Caco-2 (cell line): ENCODE results near the gene LASP1NB.

Experiments used
- BruUV-seq: library from RNA; stranded (reverse); fragments of 400-500 nt; replicated peaks from 2 replicates; lab custom pipeline; 2021; lab: Mats Ljungman, UMichigan
- CTCF ChIA-PET: fragments of 300-600 bp; sonication (Branson Sonifier 250); formaldehyde crosslinking; loops from one replicate; lab custom pipeline; 2022; ENCODE audit warnings: antibody characterized with exemption; lab: Charles Lee
- POLR2A ChIA-PET: fragments of 300-600 bp; sonication (Branson Sonifier 250); formaldehyde crosslinking; loops from one replicate; lab custom pipeline; 2022; ENCODE audit warnings: antibody characterized with exemption; lab: Charles Lee
- DNase-seq, 2 experiments: peaks; one replicate each; pipeline versions ENCODE4 v3.0.0 to v3.0.0-alpha.2; 2020 to 2022
- H3K27me3 ChIP-seq: replicated peaks from 2 replicates; pipeline ENCODE4 v1.6.0; 2011; ENCODE audit warnings: low read length; ENCODE audit not compliant: control insufficient read depth, insufficient read depth
- H3K36me3 ChIP-seq: 2 replicates; pipeline ENCODE4 v1.5.1; 2011; ENCODE audit warnings: low read length; ENCODE audit not compliant: control insufficient read depth, insufficient read depth
- H3K4me1 ChIP-seq: fragments of 250-450 bp; sonication (Bioruptor Pico); 2 replicates; pipeline ENCODE4 v1.5.1; 2020; ENCODE audit warnings: mild to moderate bottlenecking
- H3K4me3 ChIP-seq: 2 replicates; pipeline ENCODE4 v1.5.1; 2011; ENCODE audit warnings: low read depth, mild to moderate bottlenecking, control low read depth, low read length
- H3K9me3 ChIP-seq: fragments of 250-450 bp; sonication (Bioruptor Pico); 2 replicates; pipeline ENCODE4 v1.5.1; 2020; ENCODE audit warnings: mild to moderate bottlenecking, moderate library complexity
- H3K27ac Mint-ChIP-seq: one replicate; pipeline ENCODE4 v1.8.0; 2022; ENCODE audit warnings: mixed read lengths; ENCODE audit not compliant: unreplicated experiment
- H3K27me3 Mint-ChIP-seq: one replicate; pipeline ENCODE4 v1.8.0; 2022; ENCODE audit warnings: mixed read lengths; ENCODE audit not compliant: insufficient read depth, unreplicated experiment
- H3K36me3 Mint-ChIP-seq: one replicate; pipeline ENCODE4 v1.8.0; 2022; ENCODE audit warnings: mild to moderate bottlenecking, mixed read lengths; ENCODE audit not compliant: insufficient read depth, unreplicated experiment
- H3K4me1 Mint-ChIP-seq: one replicate; pipeline ENCODE4 v1.8.0; 2022; ENCODE audit warnings: low read depth, mixed read lengths; ENCODE audit not compliant: unreplicated experiment
- H3K4me3 Mint-ChIP-seq: one replicate; pipeline ENCODE4 v1.8.0; 2022; ENCODE audit warnings: mild to moderate bottlenecking, moderate library complexity, mixed read lengths; ENCODE audit not compliant: unreplicated experiment
- H3K9me3 Mint-ChIP-seq: one replicate; pipeline ENCODE4 v1.8.0; 2022; ENCODE audit warnings: mixed read lengths; ENCODE audit not compliant: unreplicated experiment
- CTCF ChIP-seq, 2 experiments: fragments of 200-600 bp in 1 of 2; IDR thresholded peaks; 1 replicate in 1 of 2; 2 replicates in 1 of 2; pipeline versions ENCODE4 v1.5.1 to v1.8.0; 2011 to 2022; ENCODE audit warnings: antibody characterized with exemption in 1 of 2, control low read depth in 1 of 2, inconsistent platforms in 1 of 2, low read depth in 1 of 2, low read length in 1 of 2, mild to moderate bottlenecking in 1 of 2, moderate library complexity in 1 of 2; ENCODE audit not compliant: insufficient read depth in 1 of 2, severe bottlenecking in 1 of 2, unreplicated experiment in 1 of 2
- intact Hi-C: fragments of 100-400 bp; cut with micrococcal nuclease; formaldehyde crosslinking; loops from one replicate; pipeline ENCODE4 v1.10.0; 2022; ENCODE audit not compliant: unreplicated experiment

Gene LASP1NB

GRCh38 chr17:38958326-38958725 is 32.9 kb downstream of the LASP1NB start:
- no peak for TF ChIP-seq CTCF (IDR thresholded peaks at IDR 0.05; ENCODE audit: insufficient read depth in 1 of 2, low read depth in 1 of 2, low read length in 1 of 2, severe bottlenecking in 1 of 2, unreplicated experiment in 1 of 2)
- H3K27me3 Mint-ChIP-seq, result no peaks in the 10 kb centered on the region
- no peak overlapping the region for H3K4me3 ChIP-seq
- no peaks in the 10 kb centered on the region for H3K4me1 Mint-ChIP-seq
- POLR2A ChIA-PET, result interaction anchor here (1.2 kb wide), 1 partner anchor 9 kb away, joined by 4 read pairs; the partner anchor contains the start of gene FBXO47
- no peak overlapping the region for H3K27ac Mint-ChIP-seq
- H3K4me1 ChIP-seq, result peaks cover 11% of the 10 kb centered on the region
- CTCF ChIA-PET, result interaction anchor here (0.7 to 0.9 kb wide), 2 partner anchors 25 to 70 kb away, joined by 3 to 9 read pairs; no protein-coding TSS in a partner anchor
- intact Hi-C loops, result no loop called here
- BruUV-seq, result no TSS peak
- H3K27me3 ChIP-seq, result no peaks in the 10 kb centered on the region
- no peak overlapping the region for H3K4me3 Mint-ChIP-seq
- DNase-seq, result no peak
- no peaks in the 10 kb centered on the region for H3K36me3 Mint-ChIP-seq
- H3K36me3 ChIP-seq, result no peaks in the 10 kb centered on the region
- no peaks in the 10 kb centered on the region for H3K9me3 ChIP-seq
- H3K9me3 Mint-ChIP-seq, result no peaks in the 10 kb centered on the region

- Mint-ChIP-seq H3K27me3 (no peaks in the 10 kb centered on the region), H3K27ac (no peak overlapping the region), H3K36me3 (no peaks in the 10 kb centered on the region), H3K4me1 (no peaks in the 10 kb centered on the region), H3K9me3 (no peaks in the 10 kb centered on the region), H3K4me3 (no peak overlapping the region)
- H3K4me1 ChIP-seq, result peaks cover 11% of the 10 kb centered on the region
- TF ChIP-seq CTCF (IDR thresholded peaks at IDR 0.05; ENCODE audit: insufficient read depth in 1 of 2, low read depth in 1 of 2, low read length in 1 of 2, severe bottlenecking in 1 of 2, unreplicated experiment in 1 of 2), result no peak
- DNase-seq, result no peak
- intact Hi-C loops, result no loop called here
- ChIA-PET POLR2A (interaction anchor here (1.2 kb wide), 1 partner anchor 8 kb away, joined by 4 read pairs; the partner anchor contains the start of gene FBXO47), CTCF (interaction anchor here (0.6 to 0.9 kb wide), 2 partner anchors 24 to 502 kb away, joined by 3 read pairs; partner anchors contain the start of gene CDK12)
- H3K36me3 ChIP-seq, result no peaks in the 10 kb centered on the region
- no TSS peak for BruUV-seq
- H3K9me3 ChIP-seq, result no peaks in the 10 kb centered on the region
- H3K27me3 ChIP-seq, result no peaks in the 10 kb centered on the region
- no peak overlapping the region for H3K4me3 ChIP-seq
These were observed 33.3 kb downstream of the LASP1NB start for GRCh38 chr17:38958756-38959155.

GRCh38 chr17:38959508-38959907 is 34.1 kb downstream of the LASP1NB start:
- H3K27ac Mint-ChIP-seq, result no peak overlapping the region
- intact Hi-C loops, result no loop called here
- no peaks in the 10 kb centered on the region for H3K36me3 Mint-ChIP-seq
- no peak for TF ChIP-seq CTCF (IDR thresholded peaks at IDR 0.05; ENCODE audit: insufficient read depth in 1 of 2, low read depth in 1 of 2, low read length in 1 of 2, severe bottlenecking in 1 of 2, unreplicated experiment in 1 of 2)
- CTCF ChIA-PET, result no interaction called here
- POLR2A ChIA-PET, result no interaction called here
- no peaks in the 10 kb centered on the region for H3K4me1 Mint-ChIP-seq
- H3K9me3 Mint-ChIP-seq, result no peaks in the 10 kb centered on the region
- Histone ChIP-seq H3K9me3 (no peaks in the 10 kb centered on the region), H3K4me1 (peaks cover 11% of the 10 kb centered on the region), H3K27me3 (no peaks in the 10 kb centered on the region), H3K36me3 (no peaks in the 10 kb centered on the region), H3K4me3 (no peak overlapping the region)
- no TSS peak for BruUV-seq
- DNase-seq, result no peak
- no peak overlapping the region for H3K4me3 Mint-ChIP-seq
- no peaks in the 10 kb centered on the region for H3K27me3 Mint-ChIP-seq
